Fibroblast of peridontal ligament (primary cell): Measurements from ENCODE around the gene LRRC37B.
"Not testable (repeated sequence)": the region's sequence is repeated elsewhere in the genome, so short reads cannot be mapped to it uniquely, and the experiment has no call there.

Experiments
- DNase-seq: peaks from one replicate; pipeline ENCODE4 v3.0.0-alpha.2; 2010; ENCODE audit errors: extremely low read depth

LRRC37B gene

GRCh38 chr17:32041306-32041875 is 34.2 kb downstream of the LRRC37B start:
- not testable (repeated sequence) for DNase-seq

- DNase-seq: not testable (repeated sequence)
Measured at GRCh38 chr17:32042266-32042665, 35.1 kb downstream of the LRRC37B start.

GRCh38 chr17:32045611-32046010 is 38.4 kb downstream of the LRRC37B start:
- DNase-seq: peak; percentile 35

GRCh38 chr17:32047663-32048062 is 40.5 kb downstream of the LRRC37B start:
- not testable (repeated sequence) for DNase-seq

GRCh38 chr17:32054985-32055384 is 47.8 kb downstream of the LRRC37B start:
- not testable (repeated sequence) for DNase-seq

GRCh38 chr17:32055425-32055824 is 48.2 kb downstream of the LRRC37B start:
- not testable (repeated sequence) for DNase-seq

GRCh38 chr17:32056500-32056899 is 49.3 kb downstream of the LRRC37B start:
- DNase-seq: not testable (repeated sequence)

- DNase-seq: not testable (repeated sequence)
Measured at GRCh38 chr17:32057460-32058105, 50.4 kb downstream of the LRRC37B start.

- not testable (repeated sequence) for DNase-seq
Measured at GRCh38 chr17:32060695-32061094, 53.5 kb downstream of the LRRC37B start.

GRCh38 chr17:32061840-32062239 is 54.7 kb downstream of the LRRC37B start:
- DNase-seq: not testable (repeated sequence)

- peak; percentile 3 for DNase-seq
Measured at GRCh38 chr17:32064091-32064490, 56.9 kb downstream of the LRRC37B start.

- DNase-seq: not testable (repeated sequence)
Measured at GRCh38 chr17:32066123-32066680, 59.0 kb downstream of the LRRC37B start.

- not testable (repeated sequence) for DNase-seq
Measured at GRCh38 chr17:32066863-32067642, 59.9 kb downstream of the LRRC37B start.

- peak; percentile 27 for DNase-seq
Measured at GRCh38 chr17:32069067-32069466, 61.9 kb downstream of the LRRC37B start.

GRCh38 chr17:32071961-32072360 is 64.8 kb downstream of the LRRC37B start:
- DNase-seq: not testable (repeated sequence)

- DNase-seq: not testable (repeated sequence)
Measured at GRCh38 chr17:32073131-32073530, 65.9 kb downstream of the LRRC37B start.

- peak; percentile 60 for DNase-seq
Measured at GRCh38 chr17:32079753-32080152, 72.6 kb downstream of the LRRC37B start.

- DNase-seq: not testable (repeated sequence)
Measured at GRCh38 chr17:32083550-32083979, 76.4 kb downstream of the LRRC37B start.

GRCh38 chr17:32084003-32084941 is 77.1 kb downstream of the LRRC37B start:
- peak; percentile 30 for DNase-seq

- not testable (repeated sequence) for DNase-seq
Measured at GRCh38 chr17:32084942-32085829, 78.0 kb downstream of the LRRC37B start.
